ENCODE measurements around the gene STAT6.
"Not testable (repeated sequence)": the region's sequence is repeated elsewhere in the genome, so short reads cannot be mapped to it uniquely, and the experiment has no call there.

Gene STAT6

GRCh38 chr12:57126561-57126960, 15.4 kb upstream of the STAT6 start:
- DNase-seq: no peak

GRCh38 chr12:57126061-57126460, 14.9 kb upstream of the STAT6 start:
- DNase-seq: no peak

DNA sequence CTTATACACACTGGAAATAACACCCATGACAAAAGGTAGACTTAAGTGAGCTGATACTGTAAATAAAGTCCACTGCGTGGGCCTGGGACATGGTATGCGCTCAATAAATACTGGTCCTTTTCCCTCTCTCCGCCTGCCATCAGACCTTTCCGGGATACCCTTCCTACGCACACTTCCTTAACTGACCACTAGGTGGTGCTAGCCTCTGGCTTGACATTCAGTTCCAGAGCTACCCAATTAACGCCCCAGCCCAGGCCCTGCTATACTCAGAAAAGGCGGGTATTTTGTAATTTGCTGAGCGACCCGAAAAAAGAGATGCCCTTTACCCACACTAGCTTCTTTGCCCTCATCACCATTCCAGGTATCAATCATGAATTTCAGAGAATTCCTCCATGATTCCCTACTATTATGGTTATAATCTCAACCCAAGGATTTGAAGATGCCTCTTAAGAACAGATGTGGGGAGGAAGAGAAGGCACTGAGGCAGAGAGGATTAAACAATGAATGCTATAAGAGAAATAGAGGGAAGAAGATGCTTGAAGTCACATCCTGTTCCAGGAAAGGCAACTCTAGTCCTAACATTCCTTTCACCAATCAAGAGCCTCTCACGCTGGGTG, 13.2 kb upstream of the STAT6 start:
- DNase-seq: peak; percentile 65

- DNase-seq: no peak
These were observed 12.7 kb upstream of the STAT6 start for GRCh38 chr12:57123813-57124212.

GRCh38 chr12:57120718-57121117, 9.6 kb upstream of the STAT6 start:
- not testable (repeated sequence) for DNase-seq

DNA sequence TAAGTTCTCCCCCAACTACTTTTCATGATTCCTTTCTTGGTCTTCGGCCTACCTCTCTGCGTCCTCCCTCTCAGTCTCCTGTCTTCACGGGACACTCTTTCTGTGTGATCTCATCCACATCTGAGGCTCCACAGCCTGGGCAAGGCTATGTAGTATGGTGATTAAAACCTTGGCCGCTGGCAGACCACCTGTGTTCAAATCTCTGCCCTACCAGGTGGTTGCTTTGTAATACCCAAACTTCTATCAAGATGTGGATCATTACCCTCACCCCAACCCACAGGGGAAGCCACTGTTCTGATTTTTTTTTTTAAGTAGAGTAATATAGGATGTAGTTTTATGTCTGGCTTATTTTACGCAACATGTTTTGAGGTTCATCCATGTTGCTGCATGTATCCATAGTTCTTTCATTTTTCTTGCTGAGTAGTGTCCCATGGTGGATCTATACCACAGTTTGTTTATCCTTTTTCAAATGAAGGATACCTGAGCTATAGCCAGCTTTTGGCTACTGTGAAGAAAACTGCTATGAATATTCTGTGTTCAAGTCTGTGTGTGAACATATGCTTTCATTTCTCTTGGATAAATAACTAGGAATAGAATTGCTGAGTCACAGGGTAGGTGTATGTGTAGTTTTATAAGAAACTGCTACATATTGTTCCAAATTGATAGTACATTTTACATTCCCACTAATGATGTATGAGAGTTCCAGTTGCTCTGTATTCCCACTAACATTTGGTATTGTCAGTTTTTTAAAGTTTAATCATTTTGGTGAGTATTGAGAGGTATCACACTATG, 8.3 kb upstream of the STAT6 start:
- no peak for DNase-seq

DNA sequence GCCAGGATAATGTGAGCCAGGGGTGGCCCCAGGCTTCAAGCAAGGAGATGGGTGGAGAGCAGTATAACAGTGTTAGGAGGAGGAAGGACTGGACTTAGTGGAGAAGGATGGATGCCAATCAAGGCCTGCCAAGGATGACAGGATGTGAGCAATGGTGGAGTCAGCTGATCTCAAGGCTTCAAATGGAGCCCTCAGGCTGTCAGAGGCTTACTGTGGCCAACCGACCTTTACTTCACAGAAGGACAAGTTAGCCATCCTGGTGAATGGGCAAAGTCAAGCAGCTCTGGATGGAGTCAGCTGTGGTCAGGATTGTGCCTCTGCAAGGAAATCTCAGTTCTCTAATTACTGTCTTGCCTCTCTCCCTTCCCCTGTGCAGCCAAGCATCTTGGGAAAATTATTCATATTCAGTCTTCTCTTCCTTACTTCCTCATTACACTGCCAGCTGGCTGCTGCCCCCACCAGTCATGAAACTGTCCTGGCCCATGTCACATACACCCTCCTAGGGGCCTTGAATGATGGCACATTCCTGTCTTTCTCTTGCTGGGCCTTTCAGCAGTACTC, 7.6 kb upstream of the STAT6 start:
- DNase-seq: peak; percentile 58

GRCh38 chr12:57116580-57117281, 5.6 kb upstream of the STAT6 start:
- DNase-seq: no peak

DNA sequence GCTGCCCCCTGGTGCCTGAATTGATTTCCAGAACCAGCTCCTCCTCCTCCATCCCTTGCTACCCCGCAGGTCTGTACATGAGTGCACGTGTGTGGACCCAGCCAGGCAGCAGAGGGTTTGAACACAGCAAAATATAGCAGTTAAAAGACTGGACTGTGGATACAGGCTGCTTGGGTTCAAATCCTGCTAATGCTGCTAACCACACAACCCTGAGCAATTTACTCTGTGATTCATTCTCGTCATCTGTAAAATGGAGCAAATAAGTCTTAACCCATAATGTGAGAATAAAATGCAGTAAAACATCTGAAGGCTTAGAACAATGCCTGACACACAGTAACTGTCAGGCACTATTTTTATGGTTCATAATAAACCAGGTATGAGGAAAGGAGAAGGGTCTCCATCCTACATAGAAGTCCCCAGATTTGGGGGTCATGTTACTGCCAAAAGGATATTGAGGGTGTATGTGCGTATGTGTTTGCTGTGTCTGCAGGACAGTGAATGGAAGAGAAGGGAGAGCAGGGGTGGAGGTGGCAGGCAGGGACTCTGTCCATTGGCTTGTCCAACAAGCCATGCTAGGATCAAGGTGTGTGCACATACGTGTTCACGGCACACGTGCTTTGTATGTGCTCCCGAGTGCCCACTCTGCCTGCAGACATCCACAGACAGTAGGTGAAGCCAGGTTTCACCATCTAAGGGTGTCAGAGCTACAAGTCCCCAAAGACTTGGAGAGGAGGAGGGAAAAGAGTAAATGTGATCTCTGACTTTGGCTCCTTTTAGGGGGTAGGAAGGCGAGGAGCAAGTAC, 1.5 kb upstream of the STAT6 start:
- no peak for DNase-seq

- peak; percentile 54 for DNase-seq
These were observed 795 bp downstream of the STAT6 start for GRCh38 chr12:57110104-57111030.

DNA sequence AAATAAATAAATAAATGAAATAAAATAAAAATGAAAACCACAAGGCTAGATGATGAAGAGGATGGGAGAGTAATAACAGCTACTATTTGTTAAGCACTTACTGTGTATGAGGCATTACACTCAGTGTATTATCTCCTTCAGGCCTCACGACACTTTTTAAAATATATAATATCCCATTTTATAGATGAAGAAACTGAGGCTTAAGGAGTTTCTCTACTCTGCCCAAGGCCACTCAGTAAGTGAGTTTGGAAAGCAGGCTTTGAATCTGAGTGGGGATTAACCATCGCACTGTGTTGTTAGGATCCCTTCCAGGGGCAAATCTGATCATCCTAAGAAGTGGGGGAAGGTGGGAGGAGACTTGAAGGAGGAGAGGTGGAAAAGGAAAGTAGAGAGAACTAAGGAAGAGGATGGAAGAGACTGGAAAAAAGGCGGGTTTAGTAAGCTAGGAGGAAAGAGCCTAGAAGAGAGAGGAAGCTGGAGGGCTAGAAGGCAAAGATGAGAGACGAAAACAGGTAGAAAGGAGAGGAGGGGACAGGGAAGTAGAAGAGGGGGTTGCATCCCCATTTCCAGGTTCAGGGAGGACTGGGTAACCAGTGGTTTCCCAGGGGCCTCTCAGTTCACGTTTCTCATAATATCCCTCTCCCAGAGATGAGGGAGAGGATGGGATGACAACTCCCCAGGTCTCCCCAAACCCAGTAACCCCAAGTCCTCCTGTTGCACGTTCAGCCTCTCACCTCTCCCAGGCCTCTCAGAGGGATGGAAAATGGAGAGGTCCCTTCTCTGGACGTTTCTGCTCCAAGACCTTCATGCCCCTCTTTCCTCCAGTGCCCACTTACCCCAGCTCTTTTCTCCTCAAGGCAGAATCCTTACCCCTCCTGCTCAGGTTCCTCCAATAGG, 1.7 kb downstream of the STAT6 start:
- DNase-seq: no peak

GRCh38 chr12:57107456-57108155, 3.6 kb downstream of the STAT6 start:
- no peak for DNase-seq

- no peak for DNase-seq
These were observed 5.0 kb downstream of the STAT6 start for GRCh38 chr12:57106021-57106708.

- DNase-seq: no peak
These were observed 6.0 kb downstream of the STAT6 start for GRCh38 chr12:57105011-57105753.

DNA sequence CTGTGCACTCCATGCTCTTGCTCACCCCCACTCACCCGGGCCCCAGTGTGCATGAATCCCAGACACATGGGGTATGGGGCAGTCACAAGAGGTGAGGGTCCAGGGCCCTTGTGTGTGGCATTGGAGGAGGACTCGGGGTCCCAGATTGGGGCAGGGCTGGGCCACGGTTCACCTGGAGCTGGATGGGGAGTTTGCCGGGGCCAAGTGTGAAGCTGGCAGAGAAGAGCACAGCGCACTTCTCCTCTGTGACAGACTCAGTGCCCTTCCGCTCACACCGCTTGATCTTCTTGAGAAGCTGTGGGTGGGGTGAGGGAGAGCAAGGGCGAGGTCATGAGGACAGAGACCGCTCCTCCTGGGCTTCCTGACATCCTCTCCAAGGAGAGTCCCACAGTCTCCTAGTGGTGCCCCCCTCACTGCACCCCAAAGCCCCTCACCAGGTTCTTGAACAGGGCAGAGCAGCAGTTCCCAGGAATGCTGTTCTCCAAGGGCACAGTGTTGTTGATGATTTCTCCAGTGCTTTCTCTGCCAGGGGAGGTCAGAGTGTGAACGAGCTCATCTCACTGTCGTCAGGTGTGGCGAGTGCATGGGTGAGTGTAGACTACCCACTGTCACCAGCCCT, 6.8 kb downstream of the STAT6 start:
- no peak for DNase-seq

- DNase-seq: no peak
These were observed 7.3 kb downstream of the STAT6 start for GRCh38 chr12:57103856-57104255.

DNA sequence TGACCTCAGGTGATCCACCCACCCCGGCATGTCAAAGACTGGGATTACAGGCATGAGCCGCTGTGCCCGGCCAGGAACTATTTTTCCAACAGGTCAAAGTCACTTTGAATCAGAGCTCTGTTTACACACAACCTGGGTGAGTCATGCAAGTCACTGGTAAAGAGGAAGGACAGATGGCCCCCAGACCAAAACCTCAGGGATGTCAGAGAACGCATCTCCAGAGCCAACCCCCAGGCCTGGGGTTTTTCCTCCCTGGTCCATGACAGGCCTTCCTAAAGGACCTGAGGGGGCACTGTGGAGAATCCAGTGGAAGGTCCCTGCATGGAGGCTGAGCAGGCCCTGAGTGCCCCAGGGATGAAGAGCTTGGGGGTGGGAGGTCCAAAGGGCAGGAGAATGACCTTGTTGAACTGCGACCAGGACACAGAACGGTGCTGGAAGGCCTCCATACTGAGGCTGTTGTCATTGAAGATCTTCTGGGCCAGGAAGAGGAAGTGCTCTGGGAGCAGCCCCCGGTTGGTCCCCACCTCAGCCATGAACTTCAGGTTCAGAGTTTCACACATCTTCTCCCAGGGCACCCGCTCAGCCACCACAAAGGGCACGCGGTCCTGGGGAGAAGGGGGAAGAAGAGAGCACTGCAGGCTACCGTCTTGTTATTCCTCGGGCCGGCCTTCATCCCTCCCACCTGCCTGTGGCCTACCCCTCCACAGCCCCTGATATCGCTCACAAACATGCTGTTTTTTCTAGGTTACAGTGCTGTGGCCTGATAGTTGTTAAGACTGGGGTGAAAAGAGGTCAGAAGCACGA, 9.1 kb downstream of the STAT6 start:
- no peak for DNase-seq
